Fibroblast of the aortic adventitia (primary cell): ENCODE results near the gene RALGAPA1. TPM values are rescaled to one million over a fixed set of nuclear protein-coding genes. Genes with fewer than 3 reads are reported as not detected.
"Not testable (repeated sequence)": the region's sequence is repeated elsewhere in the genome, so short reads cannot be mapped to it uniquely, and the experiment has no call there.

ENCODE experiments used
- DNase-seq: peaks from one replicate; pipeline ENCODE4 v3.0.0-alpha.2; 2010; ENCODE audit warnings: low read depth
- H3K4me3 ChIP-seq: 2 replicates; pipeline ENCODE4 v1.5.1; 2011; ENCODE audit warnings: low read depth, mild to moderate bottlenecking, control low read depth, low read length, moderate library complexity
- total RNA-seq: library from RNA; depleted of rRNA; stranded (reverse); fragments of >200 nt; gene quantifications from 2 replicates; pipeline ENCODE4 v1.2.3, GENCODE V29; 2012; ENCODE audit warnings: low replicate concordance
- TF ChIP-seq, protein P1 (sequence below): IDR thresholded peaks from 2 replicates; pipeline ENCODE4 v1.5.1; 2011; ENCODE audit warnings: mild to moderate bottlenecking, low read length, control low read depth, inconsistent platforms; ENCODE audit not compliant: insufficient read depth

The RALGAPA1 gene
- total RNA-seq, 1 donor, result 52.5 TPM

DNA sequence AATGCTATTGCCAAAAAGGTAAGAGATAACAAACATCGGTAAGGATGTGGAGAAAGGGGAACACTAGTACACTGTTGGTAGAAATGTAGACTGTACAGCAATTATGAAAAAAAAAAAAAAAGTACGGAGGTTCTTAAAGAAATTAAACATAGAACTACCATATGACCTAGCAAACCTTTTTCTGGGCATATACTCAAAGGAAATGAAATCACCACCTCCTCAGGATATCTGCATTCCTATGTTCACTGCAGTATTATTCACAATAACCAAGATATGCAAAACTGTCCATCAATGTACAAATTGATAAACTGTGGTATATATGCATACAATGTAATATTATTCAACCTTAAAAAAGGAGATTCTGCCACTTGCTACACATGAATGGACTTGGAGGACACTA, 214.5 kb downstream of the RALGAPA1 start:
- DNase-seq, result peak; percentile 14
- no peak overlapping the region for H3K4me3 ChIP-seq
- TF ChIP-seq, protein P1, sequence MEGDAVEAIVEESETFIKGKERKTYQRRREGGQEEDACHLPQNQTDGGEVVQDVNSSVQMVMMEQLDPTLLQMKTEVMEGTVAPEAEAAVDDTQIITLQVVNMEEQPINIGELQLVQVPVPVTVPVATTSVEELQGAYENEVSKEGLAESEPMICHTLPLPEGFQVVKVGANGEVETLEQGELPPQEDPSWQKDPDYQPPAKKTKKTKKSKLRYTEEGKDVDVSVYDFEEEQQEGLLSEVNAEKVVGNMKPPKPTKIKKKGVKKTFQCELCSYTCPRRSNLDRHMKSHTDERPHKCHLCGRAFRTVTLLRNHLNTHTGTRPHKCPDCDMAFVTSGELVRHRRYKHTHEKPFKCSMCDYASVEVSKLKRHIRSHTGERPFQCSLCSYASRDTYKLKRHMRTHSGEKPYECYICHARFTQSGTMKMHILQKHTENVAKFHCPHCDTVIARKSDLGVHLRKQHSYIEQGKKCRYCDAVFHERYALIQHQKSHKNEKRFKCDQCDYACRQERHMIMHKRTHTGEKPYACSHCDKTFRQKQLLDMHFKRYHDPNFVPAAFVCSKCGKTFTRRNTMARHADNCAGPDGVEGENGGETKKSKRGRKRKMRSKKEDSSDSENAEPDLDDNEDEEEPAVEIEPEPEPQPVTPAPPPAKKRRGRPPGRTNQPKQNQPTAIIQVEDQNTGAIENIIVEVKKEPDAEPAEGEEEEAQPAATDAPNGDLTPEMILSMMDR, result no peak

GRCh38 chr14:35587373-35587772, 221.7 kb downstream of the RALGAPA1 start:
- DNase-seq, H3K4me3 ChIP-seq: not testable (repeated sequence)

DNA sequence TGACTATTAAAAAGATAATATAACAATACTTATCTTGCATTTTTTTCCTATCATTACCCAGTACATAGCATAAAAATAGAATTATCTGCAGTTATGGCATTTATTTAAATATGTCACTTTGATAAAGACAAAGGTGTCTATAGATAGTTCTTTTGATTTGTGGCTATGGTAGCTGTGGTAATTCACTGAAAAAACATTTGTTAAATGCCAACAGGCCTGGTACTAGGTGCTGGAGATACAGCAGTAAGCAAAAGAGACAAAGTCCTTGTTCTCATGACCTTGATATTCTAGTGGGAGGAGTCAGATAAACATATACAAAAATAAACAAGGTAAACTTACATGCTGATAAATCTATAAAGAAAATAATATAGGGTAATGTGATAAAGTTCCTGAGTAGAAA, 230.5 kb downstream of the RALGAPA1 start:
- no peak for DNase-seq
- no peak overlapping the region for H3K4me3 ChIP-seq
- TF ChIP-seq, protein P1, result no peak

DNA sequence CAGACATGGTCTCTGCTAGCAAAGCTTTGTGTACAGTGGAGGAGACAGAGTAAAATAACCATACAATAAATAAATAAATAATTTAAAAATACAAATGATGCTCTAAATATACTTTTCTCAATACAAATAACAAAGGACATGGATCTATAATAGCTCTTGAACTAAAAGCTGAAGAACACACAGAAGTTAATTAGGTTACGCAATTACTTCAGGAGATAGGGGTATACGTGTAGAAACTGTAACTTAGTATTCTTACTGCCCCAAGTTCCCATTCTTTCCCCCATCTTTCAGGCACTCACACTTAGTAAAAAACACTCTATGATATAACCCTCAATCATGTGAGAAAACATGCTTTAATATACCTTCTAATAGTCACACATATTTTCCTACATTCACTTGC, 231.0 kb downstream of the RALGAPA1 start:
- no peak for DNase-seq
- no peak overlapping the region for H3K4me3 ChIP-seq
- TF ChIP-seq, protein P1, result no peak

DNA sequence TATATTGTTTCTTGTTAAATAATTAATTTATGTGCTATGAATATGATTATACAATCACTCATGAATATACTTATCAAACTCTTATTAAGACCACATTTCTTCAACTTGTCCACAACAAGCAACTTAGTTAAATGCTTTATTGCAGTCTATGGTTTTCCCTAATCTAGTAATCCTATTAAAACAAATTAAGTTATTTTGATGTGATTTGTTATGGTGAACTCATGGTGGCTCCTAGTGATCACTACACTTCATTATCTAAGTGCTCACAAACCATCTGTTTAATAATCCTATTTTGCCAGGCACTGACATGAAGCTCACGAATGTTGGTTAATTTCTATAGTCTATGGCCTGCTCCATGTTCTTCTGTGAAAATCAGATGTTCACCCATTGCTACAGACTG, 232.2 kb downstream of the RALGAPA1 start:
- H3K4me3 ChIP-seq, result no peak overlapping the region
- TF ChIP-seq, protein P1, result no peak
- no peak for DNase-seq

DNA sequence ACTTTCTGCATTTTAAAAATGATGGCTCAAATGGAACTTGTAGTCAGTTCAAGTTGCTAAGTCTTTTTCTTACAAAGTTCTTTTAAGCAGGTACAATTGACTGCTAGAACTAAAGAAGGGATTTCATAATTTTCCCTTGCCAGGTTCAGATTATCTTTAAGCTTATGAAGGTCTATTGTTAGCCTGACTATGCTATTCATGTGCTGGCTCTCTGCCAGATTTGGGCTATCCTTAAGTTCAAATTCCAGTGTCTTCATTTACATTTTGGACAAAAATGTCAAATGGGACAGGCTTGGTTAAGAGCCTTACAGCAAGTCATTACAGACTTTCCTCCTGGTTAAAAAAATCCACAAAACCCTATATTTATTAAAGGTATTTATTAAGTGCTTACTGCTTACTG, 232.8 kb downstream of the RALGAPA1 start:
- H3K4me3 ChIP-seq, result no peak overlapping the region
- TF ChIP-seq, protein P1, result no peak
- DNase-seq, result peak; percentile 47

DNA sequence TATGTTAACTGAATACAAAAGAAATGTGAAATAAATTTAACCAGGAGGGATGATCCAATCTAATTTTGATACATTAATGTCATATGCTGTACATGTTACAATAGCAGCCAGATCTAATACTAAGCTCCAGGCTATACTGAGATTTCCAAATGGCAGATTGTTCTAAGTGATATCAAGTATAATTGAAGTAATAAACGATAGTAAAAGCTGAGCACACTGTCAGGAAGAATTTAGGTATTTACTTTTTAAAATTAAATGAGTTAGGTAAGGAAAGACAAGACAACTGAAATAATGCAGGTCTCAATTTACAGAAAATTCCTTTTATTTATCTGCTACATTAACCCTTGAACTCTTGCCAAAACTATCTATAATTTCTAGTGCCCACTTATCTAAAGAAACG, 235.2 kb downstream of the RALGAPA1 start:
- DNase-seq, result no peak
- no peak overlapping the region for H3K4me3 ChIP-seq
- TF ChIP-seq, protein P1, result no peak

DNA sequence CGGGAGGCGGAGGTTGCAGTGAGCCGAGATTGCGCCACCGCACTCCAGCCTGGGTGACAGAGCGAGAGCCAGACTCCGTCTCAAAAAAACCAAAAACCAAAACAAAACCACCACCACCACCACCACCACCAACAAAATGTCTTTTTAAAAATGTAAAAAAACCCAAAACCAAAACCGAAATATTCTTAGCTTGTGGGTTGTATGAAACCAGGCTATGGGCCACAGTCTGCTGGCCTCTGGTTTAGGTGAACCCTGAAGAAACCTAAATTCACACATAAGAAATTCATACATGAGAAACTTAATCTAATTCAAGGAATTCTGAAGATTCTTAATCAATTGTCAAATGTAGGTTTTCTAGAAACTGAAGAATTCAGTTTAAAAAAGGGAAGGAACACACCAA, 237.5 kb downstream of the RALGAPA1 start:
- no peak overlapping the region for H3K4me3 ChIP-seq
- TF ChIP-seq, protein P1, result no peak
- no peak for DNase-seq
